A549 (cell line): ENCODE measurements around the gene UTP25. TPM values are rescaled to one million over a fixed set of nuclear protein-coding genes. Genes with fewer than 3 reads are reported as not detected.
A peak's percentile ranks its signal among the peaks of the same experiment; 100 is the strongest.

ENCODE experiments used
- ATAC-seq, 2 experiments: fragments of 200-7000 bp in 1 of 2; fragments of >200 bp in 1 of 2; cut with Nextera tagmentation in 1 of 2; cut with Tn5 transposase in 1 of 2; 3 replicates each; pipeline versions ENCODE4 v1.8.0 to v1.9.1; 2018 to 2020; ENCODE audit warnings: mild to moderate bottlenecking in 1 of 2, moderate library complexity in 1 of 2
- CTCF ChIA-PET: fragments of 300-600 bp; sonication (Branson Sonifier 250); formaldehyde crosslinking; extraction: SDS; loops from one replicate; lab custom pipeline; 2021; ENCODE audit warnings: antibody characterized with exemption, inconsistent platforms; lab: Yijun Ruan, JAX
- POLR2A ChIA-PET: fragments of 350-600 bp; formaldehyde crosslinking; extraction: SDS; loops from one replicate; lab custom pipeline; 2021; ENCODE audit warnings: antibody characterized with exemption, inconsistent platforms; lab: Yijun Ruan, JAX
- DNase-seq, 2 experiments: peaks; one replicate each; pipeline versions ENCODE4 v3.0.0 to v3.0.0-alpha.2; 2011 to 2016; ENCODE audit warnings: low read depth in 1 of 2, low spot score in 1 of 2
- FAIRE-seq: peaks from 2 replicates; lab custom pipeline; 2011; peaks lifted over from hg19 to GRCh38; lab: Jason Lieb, UNC
- H3K27ac ChIP-seq, 2 experiments: fragments of >200 bp; sonication (Bioruptor Twin); formaldehyde crosslinking; 3 replicates each; pipeline ENCODE4 v1.5.1; 2016 to 2017
- H3K4me1 ChIP-seq: fragments of >200 bp; sonication (Bioruptor Twin); formaldehyde crosslinking; 3 replicates; pipeline ENCODE4 v1.6.1; 2016
- H3K4me2 ChIP-seq: fragments of >200 bp; sonication (Bioruptor Twin); formaldehyde crosslinking; 3 replicates; pipeline ENCODE4 v1.6.1; 2016
- H3K4me3 ChIP-seq: fragments of >200 bp; sonication (Bioruptor Twin); formaldehyde crosslinking; 3 replicates; pipeline ENCODE4 v1.5.1; 2016
- H3K9me3 ChIP-seq: fragments of >200 bp; sonication (Bioruptor Twin); formaldehyde crosslinking; 3 replicates; pipeline ENCODE4 v1.6.1; 2016
- BHLHE40 ChIP-seq: IDR thresholded peaks from 2 replicates; pipeline ENCODE4 v1.6.1; 2012; ENCODE audit warnings: low read depth, low read length, inconsistent platforms
- CEBPB ChIP-seq, 2 experiments: fragments of >200 bp in 1 of 2; sonication (Bioruptor Twin) in 1 of 2; formaldehyde crosslinking in 1 of 2; IDR thresholded peaks; 2 replicates each; pipeline ENCODE4 v1.6.1; 2012 to 2016
- CHD2 ChIP-seq: fragments of 150-350 bp; IDR thresholded peaks from 2 replicates; pipeline ENCODE4 v1.6.1; 2014; ENCODE audit warnings: low read length; ENCODE audit not compliant: partially characterized antibody
- EP300 ChIP-seq, 2 experiments: fragments of >200 bp; sonication (Bioruptor Twin); formaldehyde crosslinking; IDR thresholded peaks; 2 replicates in 1 of 2; 3 replicates in 1 of 2; pipeline ENCODE4 v1.6.1; 2016 to 2017
- ESRRA ChIP-seq: fragments of 150-350 bp; IDR thresholded peaks from 2 replicates; pipeline ENCODE4 v1.6.1; 2014; ENCODE audit warnings: mild to moderate bottlenecking, low read length, borderline replicate concordance
- FOSB ChIP-seq: fragments of 250-450 bp; sonication (Bioruptor Pico); IDR thresholded peaks from 2 replicates; pipeline ENCODE4 v1.5.0; 2020; ENCODE audit warnings: mild to moderate bottlenecking, moderate library complexity
- FOSL2 ChIP-seq, 2 experiments: fragments of 450-650 bp in 1 of 2; fragments of >200 bp in 1 of 2; sonication (Bioruptor Twin) in 1 of 2; formaldehyde crosslinking; IDR thresholded peaks; 2 replicates each; pipeline versions ENCODE4 v1.5.0 to v1.6.1; 2016 to 2020; ENCODE audit warnings: mild to moderate bottlenecking in 1 of 2, moderate library complexity in 1 of 2
- HEYL ChIP-seq: fragments of 250-450 bp; sonication (Bioruptor Pico); IDR thresholded peaks from 2 replicates; pipeline ENCODE4 v1.8.0; 2021; ENCODE audit warnings: mild to moderate bottlenecking, moderate library complexity
- HOXA7 ChIP-seq: fragments of 250-450 bp; sonication (Bioruptor Pico); IDR thresholded peaks from 2 replicates; pipeline ENCODE4 v1.5.0; 2020; ENCODE audit warnings: mild to moderate bottlenecking, moderate library complexity
- JUN ChIP-seq, 2 experiments: fragments of >200 bp; sonication (Bioruptor Twin); formaldehyde crosslinking; IDR thresholded peaks; 2 replicates in 1 of 2; 3 replicates in 1 of 2; pipeline ENCODE4 v1.6.1; 2016 to 2017
- JUNB ChIP-seq: fragments of >200 bp; sonication (Bioruptor Twin); formaldehyde crosslinking; IDR thresholded peaks from 2 replicates; pipeline ENCODE4 v1.6.1; 2016
- KDM1A ChIP-seq: fragments of 200-600 bp; sonication (generic); IDR thresholded peaks from 2 replicates; pipeline ENCODE4 v1.6.1; 2016; ENCODE audit warnings: low read depth, mild to moderate bottlenecking
- KDM5A ChIP-seq: fragments of 200-600 bp; sonication (generic); IDR thresholded peaks from 2 replicates; pipeline ENCODE4 v1.6.1; 2016; ENCODE audit warnings: antibody characterized with exemption, mild to moderate bottlenecking
- MAFK ChIP-seq: fragments of 450-650 bp; IDR thresholded peaks from 2 replicates; pipeline ENCODE4 v1.6.1; 2014; ENCODE audit not compliant: partially characterized antibody
- NFE2L2 ChIP-seq: fragments of 150-350 bp; conservative IDR thresholded peaks from 2 replicates; pipeline ENCODE4 v1.6.1; 2014; ENCODE audit warnings: low read length
- NPAS2 ChIP-seq: fragments of 250-450 bp; sonication (Bioruptor Pico); IDR thresholded peaks from 2 replicates; pipeline ENCODE4 v1.8.0; 2022; ENCODE audit warnings: mild to moderate bottlenecking, moderate library complexity, borderline replicate concordance
- POLR2AphosphoS2 ChIP-seq: conservative IDR thresholded peaks from 2 replicates; pipeline ENCODE4 v1.6.1; 2012; ENCODE audit warnings: low read length, improper control_type of control experiment, inconsistent platforms
- RCOR1 ChIP-seq: fragments of 150-350 bp; IDR thresholded peaks from 2 replicates; pipeline ENCODE4 v1.6.1; 2014; ENCODE audit warnings: antibody characterized with exemption, low read length, low read depth
- TFCP2L1 ChIP-seq: fragments of 250-450 bp; sonication (Bioruptor Pico); IDR thresholded peaks from 2 replicates; pipeline ENCODE4 v1.5.0; 2021; ENCODE audit warnings: mild to moderate bottlenecking
- TP53 ChIP-seq: fragments of 250-450 bp; sonication (Bioruptor Pico); IDR thresholded peaks from 2 replicates; pipeline ENCODE4 v1.5.0; 2021; ENCODE audit warnings: mild to moderate bottlenecking, moderate library complexity
- WGBS: methylation state at CpG from one replicate; pipeline ENCODE4 v1.1.6; 2017; ENCODE audit errors: missing lambda C conversion rate; 5-methylcytosine and 5-hydroxymethylcytosine counted together
- polyA plus RNA-seq, 4 experiments: library from polyadenylated mRNA; depleted of rRNA in 3 of 4; stranded (reverse); fragments of >200 nt; fragmentation: RNase III in 1 of 4; extraction: RNeasy Plus Mini Kit Qiagen cat#74134 plus additional on column Dnase treatment in 1 of 4; gene quantifications; 2 replicates in 3 of 4; 3 replicates in 1 of 4; pipeline ENCODE4 v1.2.3, GENCODE V29; 2011 to 2017
- TF ChIP-seq, protein P1 (sequence below): fragments of 450-650 bp; IDR thresholded peaks from 2 replicates; pipeline ENCODE4 v1.6.1; 2014; ENCODE audit warnings: antibody characterized with exemption
- TF ChIP-seq, protein P2 (sequence below): IDR thresholded peaks from 2 replicates; pipeline ENCODE4 v1.6.1; 2012; ENCODE audit warnings: low read depth, borderline replicate concordance
- TF ChIP-seq, protein P3 (sequence below): fragments of >200 bp; sonication (Bioruptor Twin); formaldehyde crosslinking; IDR thresholded peaks from 3 replicates; pipeline ENCODE4 v1.5.1; 2016
- TF ChIP-seq, protein P4 (sequence below): fragments of 200-600 bp; sonication (generic); IDR thresholded peaks from 2 replicates; pipeline ENCODE4 v1.6.1; 2016; ENCODE audit warnings: antibody characterized with exemption, mild to moderate bottlenecking, moderate library complexity

Gene UTP25
- polyA plus RNA-seq, 2 of the 4 experiments (the other 2 are of a cell fraction): 8.4 to 16.5 TPM

DNA sequence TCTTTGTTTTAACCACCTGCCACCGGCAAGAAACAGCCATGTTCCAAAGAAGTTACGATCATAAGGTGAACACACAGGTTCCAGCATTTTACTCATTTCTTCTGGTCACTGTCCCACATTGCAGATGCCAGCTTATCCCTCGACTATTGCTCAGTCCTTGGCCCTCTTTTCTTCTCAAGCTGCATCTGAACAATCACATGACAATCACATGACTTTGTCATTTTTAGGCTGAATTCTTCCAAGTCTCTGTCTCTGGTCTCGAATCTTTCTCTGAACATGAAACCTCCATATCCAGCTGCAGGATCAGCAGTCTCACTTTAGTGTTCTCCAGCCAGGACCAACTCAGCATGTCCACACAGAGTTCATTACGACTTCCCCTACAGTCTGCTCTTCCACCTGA lies 53.8 kb downstream of the UTP25 start:
- no peaks in the 10 kb centered on the region for H3K9me3 ChIP-seq
- no peak overlapping the region for H3K27ac ChIP-seq
- no peak overlapping the region for H3K4me2 ChIP-seq
- CTCF ChIA-PET: interaction anchor here (1.0 to 3.5 kb wide), 3 partner anchors 21 to 107 kb away, joined by 3 to 15 read pairs (median 8); no protein-coding TSS in a partner anchor
- H3K4me3 ChIP-seq: no peak overlapping the region
- peaks cover 19% of the 10 kb centered on the region for H3K4me1 ChIP-seq
- WGBS: 36% methylated on average over 5 of the region's 5 CpGs
- POLR2A ChIA-PET: no interaction called here
- TF ChIP-seq JUNB (no peak), MAFK (no peak), NPAS2 (CRISPR knock-in tag) (no peak), KDM1A (no peak), FOSL2 (IDR thresholded peaks at IDR 0.05) (no peak), FOSL2 (CRISPR knock-in tag; IDR thresholded peaks at IDR 0.05) (no peak), HOXA7 (no peak)
- TF ChIP-seq, protein P1, sequence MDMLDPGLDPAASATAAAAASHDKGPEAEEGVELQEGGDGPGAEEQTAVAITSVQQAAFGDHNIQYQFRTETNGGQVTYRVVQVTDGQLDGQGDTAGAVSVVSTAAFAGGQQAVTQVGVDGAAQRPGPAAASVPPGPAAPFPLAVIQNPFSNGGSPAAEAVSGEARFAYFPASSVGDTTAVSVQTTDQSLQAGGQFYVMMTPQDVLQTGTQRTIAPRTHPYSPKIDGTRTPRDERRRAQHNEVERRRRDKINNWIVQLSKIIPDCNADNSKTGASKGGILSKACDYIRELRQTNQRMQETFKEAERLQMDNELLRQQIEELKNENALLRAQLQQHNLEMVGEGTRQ: 0 out of 2 replicates have a peak, but pooled peaks have one; percentile 23
- ATAC-seq: no peak
- FAIRE-seq: no peak
- no peak for DNase-seq

DNA sequence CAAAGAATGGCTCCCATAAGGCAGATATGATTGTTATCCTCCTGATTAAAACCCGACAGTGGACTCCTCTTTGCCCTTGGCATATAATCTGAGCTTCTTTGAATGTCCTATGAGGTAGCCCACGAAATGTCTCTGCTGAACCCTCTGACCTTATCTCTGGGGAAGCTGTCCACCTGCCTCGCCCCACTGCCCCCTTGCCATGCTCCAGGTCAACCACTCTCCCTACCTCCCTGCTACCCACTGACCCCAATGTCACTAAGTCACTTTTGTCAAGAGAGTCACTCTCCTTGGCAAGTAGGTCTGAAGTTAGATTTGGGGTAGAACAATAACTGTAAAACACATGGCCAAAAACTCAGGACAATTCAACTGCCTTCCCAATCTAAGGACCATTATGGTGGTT lies 54.5 kb downstream of the UTP25 start:
- TF ChIP-seq POLR2AphosphoS2 (no peak), JUN (IDR thresholded peaks at IDR 0.05) (no peak), EP300 (IDR thresholded peaks at IDR 0.05) (no peak), KDM5A (no peak), RCOR1 (no peak), CEBPB (IDR thresholded peaks at IDR 0.05) (no peak), TP53 (no peak), BHLHE40 (no peak), CHD2 (no peak), HEYL (no peak)
- TF ChIP-seq, protein P2, sequence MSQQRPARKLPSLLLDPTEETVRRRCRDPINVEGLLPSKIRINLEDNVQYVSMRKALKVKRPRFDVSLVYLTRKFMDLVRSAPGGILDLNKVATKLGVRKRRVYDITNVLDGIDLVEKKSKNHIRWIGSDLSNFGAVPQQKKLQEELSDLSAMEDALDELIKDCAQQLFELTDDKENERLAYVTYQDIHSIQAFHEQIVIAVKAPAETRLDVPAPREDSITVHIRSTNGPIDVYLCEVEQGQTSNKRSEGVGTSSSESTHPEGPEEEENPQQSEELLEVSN: no peak
- TF ChIP-seq, protein P1: no peak
- TF ChIP-seq, protein P3, sequence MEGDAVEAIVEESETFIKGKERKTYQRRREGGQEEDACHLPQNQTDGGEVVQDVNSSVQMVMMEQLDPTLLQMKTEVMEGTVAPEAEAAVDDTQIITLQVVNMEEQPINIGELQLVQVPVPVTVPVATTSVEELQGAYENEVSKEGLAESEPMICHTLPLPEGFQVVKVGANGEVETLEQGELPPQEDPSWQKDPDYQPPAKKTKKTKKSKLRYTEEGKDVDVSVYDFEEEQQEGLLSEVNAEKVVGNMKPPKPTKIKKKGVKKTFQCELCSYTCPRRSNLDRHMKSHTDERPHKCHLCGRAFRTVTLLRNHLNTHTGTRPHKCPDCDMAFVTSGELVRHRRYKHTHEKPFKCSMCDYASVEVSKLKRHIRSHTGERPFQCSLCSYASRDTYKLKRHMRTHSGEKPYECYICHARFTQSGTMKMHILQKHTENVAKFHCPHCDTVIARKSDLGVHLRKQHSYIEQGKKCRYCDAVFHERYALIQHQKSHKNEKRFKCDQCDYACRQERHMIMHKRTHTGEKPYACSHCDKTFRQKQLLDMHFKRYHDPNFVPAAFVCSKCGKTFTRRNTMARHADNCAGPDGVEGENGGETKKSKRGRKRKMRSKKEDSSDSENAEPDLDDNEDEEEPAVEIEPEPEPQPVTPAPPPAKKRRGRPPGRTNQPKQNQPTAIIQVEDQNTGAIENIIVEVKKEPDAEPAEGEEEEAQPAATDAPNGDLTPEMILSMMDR: no peak
- POLR2A ChIA-PET: no interaction called here
- ATAC-seq (no peak), DNase-seq (no peak), FAIRE-seq (no peak)
- H3K4me3 ChIP-seq: no peak overlapping the region
- H3K4me1 ChIP-seq: peaks cover 19% of the 10 kb centered on the region
- no peak overlapping the region for H3K27ac ChIP-seq
- CTCF ChIA-PET: interaction anchor here (0.7 to 3.5 kb wide), 8 partner anchors 9 to 193 kb away, joined by 3 to 15 read pairs (median 3); no protein-coding TSS in a partner anchor
- no peak overlapping the region for H3K4me2 ChIP-seq
- WGBS: 25% methylated on average over 3 of the region's 3 CpGs
- H3K9me3 ChIP-seq: no peaks in the 10 kb centered on the region

DNA sequence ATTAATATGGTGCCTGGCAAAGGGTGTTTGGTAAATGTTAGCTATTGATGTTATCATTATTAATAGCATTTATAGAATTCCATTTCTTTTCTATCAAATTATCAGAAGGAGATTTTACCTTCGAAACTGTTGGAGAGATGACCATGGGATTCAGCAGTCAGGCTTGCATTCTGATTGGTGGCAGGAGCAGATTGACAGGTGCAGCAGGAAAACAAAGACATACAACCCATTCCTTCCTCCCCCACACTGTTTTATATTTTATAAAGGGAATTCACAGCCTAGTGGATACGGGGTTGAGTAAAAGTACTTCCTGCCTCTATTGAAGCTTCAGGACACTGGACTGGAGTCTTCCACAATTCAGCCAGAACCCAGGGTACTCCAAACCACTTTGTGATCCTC lies 55.2 kb downstream of the UTP25 start:
- ChIA-PET CTCF (interaction anchor here (0.7 to 3.5 kb wide), 7 partner anchors 9 to 193 kb away, joined by 3 to 15 read pairs (median 3); no protein-coding TSS in a partner anchor), POLR2A (no interaction called here)
- Histone ChIP-seq H3K9me3 (no peaks in the 10 kb centered on the region), H3K4me1 (peaks cover 19% of the 10 kb centered on the region), H3K27ac (peak overlapping the region in 1 of 2 experiments; percentile 36; a peak in 1 of 6 replicates), H3K4me3 (no peak overlapping the region), H3K4me2 (no peak overlapping the region)
- FAIRE-seq (no peak), DNase-seq (no peak), ATAC-seq (no peak)
- WGBS: 24% methylated on average over 2 of the region's 2 CpGs
- no peak for TF ChIP-seq FOSB
- TF ChIP-seq ESRRA: no peak
- TF ChIP-seq MAFK: no peak
- TF ChIP-seq, protein P4, sequence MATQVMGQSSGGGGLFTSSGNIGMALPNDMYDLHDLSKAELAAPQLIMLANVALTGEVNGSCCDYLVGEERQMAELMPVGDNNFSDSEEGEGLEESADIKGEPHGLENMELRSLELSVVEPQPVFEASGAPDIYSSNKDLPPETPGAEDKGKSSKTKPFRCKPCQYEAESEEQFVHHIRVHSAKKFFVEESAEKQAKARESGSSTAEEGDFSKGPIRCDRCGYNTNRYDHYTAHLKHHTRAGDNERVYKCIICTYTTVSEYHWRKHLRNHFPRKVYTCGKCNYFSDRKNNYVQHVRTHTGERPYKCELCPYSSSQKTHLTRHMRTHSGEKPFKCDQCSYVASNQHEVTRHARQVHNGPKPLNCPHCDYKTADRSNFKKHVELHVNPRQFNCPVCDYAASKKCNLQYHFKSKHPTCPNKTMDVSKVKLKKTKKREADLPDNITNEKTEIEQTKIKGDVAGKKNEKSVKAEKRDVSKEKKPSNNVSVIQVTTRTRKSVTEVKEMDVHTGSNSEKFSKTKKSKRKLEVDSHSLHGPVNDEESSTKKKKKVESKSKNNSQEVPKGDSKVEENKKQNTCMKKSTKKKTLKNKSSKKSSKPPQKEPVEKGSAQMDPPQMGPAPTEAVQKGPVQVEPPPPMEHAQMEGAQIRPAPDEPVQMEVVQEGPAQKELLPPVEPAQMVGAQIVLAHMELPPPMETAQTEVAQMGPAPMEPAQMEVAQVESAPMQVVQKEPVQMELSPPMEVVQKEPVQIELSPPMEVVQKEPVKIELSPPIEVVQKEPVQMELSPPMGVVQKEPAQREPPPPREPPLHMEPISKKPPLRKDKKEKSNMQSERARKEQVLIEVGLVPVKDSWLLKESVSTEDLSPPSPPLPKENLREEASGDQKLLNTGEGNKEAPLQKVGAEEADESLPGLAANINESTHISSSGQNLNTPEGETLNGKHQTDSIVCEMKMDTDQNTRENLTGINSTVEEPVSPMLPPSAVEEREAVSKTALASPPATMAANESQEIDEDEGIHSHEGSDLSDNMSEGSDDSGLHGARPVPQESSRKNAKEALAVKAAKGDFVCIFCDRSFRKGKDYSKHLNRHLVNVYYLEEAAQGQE: no peak
- no peak for TF ChIP-seq TFCP2L1 (CRISPR knock-in tag)
- TF ChIP-seq NFE2L2: no peak
- no peak for TF ChIP-seq HOXA7
- TF ChIP-seq, protein P2: no peak
- no peak for TF ChIP-seq CHD2
